Mesothelial cell of epicardium (in vitro differentiated cells): ENCODE results near the gene SPIRE2. TPM values are rescaled to one million over a fixed set of nuclear protein-coding genes. Genes with fewer than 3 reads are reported as not detected.

ENCODE experiments used
- DNase-seq, 2 experiments: peaks; one replicate each; pipeline ENCODE4 v3.0.0; 2021; ENCODE audit warnings: low spot score in 2 of 2; ENCODE audit not compliant: unreplicated experiment in 2 of 2
- H3K27ac Mint-ChIP-seq: 2 replicates; pipeline ENCODE4 v1.8.0; 2021; ENCODE audit warnings: mixed read lengths
- H3K27me3 Mint-ChIP-seq: 2 replicates; pipeline ENCODE4 v1.8.0; 2021; ENCODE audit warnings: low read depth, mixed read lengths
- H3K36me3 Mint-ChIP-seq: 2 replicates; pipeline ENCODE4 v1.8.0; 2021; ENCODE audit warnings: mixed read lengths
- H3K4me1 Mint-ChIP-seq: 2 replicates; pipeline ENCODE4 v1.8.0; 2021; ENCODE audit warnings: mixed read lengths
- H3K4me3 Mint-ChIP-seq: 2 replicates; pipeline ENCODE4 v1.8.0; 2021; ENCODE audit warnings: mild to moderate bottlenecking, moderate library complexity, mixed read lengths
- H3K9me3 Mint-ChIP-seq: 2 replicates; pipeline ENCODE4 v1.8.0; 2021; ENCODE audit warnings: mixed read lengths
- total RNA-seq: library from RNA; stranded (reverse); gene quantifications from 3 replicates; pipeline ENCODE4 v1.2.1, GENCODE V29; 2021
- TF ChIP-seq, protein P1 (sequence below): fragments of 200-600 bp; sonication (generic); IDR thresholded peaks from one replicate; pipeline ENCODE4 v1.5.0; 2021; ENCODE audit warnings: antibody characterized with exemption; ENCODE audit not compliant: unreplicated experiment

Gene SPIRE2
- total RNA-seq, 1 donor from 2014 or later: 6.8 TPM

DNA sequence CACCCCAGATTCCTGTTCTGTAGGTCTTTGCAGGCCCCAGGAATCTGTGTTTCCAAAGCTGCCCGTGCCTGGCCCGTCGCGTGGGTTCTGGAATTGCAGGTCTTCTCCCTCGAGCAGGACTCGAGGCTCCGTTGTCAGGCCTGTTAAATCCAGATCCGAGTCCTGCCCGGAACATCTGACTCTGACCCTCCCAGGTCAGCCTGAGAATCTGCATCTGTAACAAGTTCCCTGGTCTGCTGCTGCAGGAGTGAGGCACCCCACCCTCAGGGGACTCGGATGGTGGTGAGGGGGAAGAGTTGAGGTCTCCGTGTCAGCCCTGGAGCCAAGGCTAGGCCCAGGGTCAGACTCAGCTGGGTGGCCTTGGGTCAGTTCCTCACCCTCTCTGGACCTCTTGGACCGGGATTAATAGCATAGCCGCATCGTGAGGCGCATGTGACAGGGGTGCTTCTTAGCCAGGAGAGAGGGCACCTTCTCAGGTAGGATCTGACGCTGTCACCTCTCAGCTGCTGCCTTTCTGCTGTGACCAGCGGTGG lies 8.8 kb downstream of the SPIRE2 start:
- no peak overlapping the region for H3K4me3 Mint-ChIP-seq
- H3K36me3 Mint-ChIP-seq: no peaks in the 10 kb centered on the region
- no peaks in the 10 kb centered on the region for H3K9me3 Mint-ChIP-seq
- no peak overlapping the region for H3K27ac Mint-ChIP-seq
- DNase-seq: no peak
- no peaks in the 10 kb centered on the region for H3K27me3 Mint-ChIP-seq
- no peaks in the 10 kb centered on the region for H3K4me1 Mint-ChIP-seq
- TF ChIP-seq, protein P1, sequence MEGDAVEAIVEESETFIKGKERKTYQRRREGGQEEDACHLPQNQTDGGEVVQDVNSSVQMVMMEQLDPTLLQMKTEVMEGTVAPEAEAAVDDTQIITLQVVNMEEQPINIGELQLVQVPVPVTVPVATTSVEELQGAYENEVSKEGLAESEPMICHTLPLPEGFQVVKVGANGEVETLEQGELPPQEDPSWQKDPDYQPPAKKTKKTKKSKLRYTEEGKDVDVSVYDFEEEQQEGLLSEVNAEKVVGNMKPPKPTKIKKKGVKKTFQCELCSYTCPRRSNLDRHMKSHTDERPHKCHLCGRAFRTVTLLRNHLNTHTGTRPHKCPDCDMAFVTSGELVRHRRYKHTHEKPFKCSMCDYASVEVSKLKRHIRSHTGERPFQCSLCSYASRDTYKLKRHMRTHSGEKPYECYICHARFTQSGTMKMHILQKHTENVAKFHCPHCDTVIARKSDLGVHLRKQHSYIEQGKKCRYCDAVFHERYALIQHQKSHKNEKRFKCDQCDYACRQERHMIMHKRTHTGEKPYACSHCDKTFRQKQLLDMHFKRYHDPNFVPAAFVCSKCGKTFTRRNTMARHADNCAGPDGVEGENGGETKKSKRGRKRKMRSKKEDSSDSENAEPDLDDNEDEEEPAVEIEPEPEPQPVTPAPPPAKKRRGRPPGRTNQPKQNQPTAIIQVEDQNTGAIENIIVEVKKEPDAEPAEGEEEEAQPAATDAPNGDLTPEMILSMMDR: no peak

DNA sequence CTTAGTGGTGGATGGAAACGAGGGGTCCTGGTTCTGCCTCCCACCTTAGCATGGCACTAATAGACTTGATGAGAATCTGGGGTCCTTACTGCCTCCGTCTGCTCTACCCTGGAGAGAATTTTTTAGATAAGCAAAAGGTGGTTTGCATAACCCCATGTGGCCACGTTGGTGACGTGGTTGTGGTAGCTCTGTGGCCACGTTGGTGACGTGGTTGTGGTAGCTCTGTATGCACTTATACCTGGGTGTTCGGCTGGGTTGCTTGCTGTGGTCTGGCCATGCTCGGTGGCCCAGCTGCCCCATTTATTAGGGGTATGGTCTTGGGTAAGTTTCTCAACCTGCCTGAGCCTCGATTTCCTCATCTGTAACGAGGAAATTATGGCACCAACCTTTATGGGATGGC lies 13.0 kb downstream of the SPIRE2 start:
- DNase-seq: no peak
- Mint-ChIP-seq H3K27ac (no peak overlapping the region), H3K27me3 (no peaks in the 10 kb centered on the region), H3K4me3 (no peak overlapping the region), H3K36me3 (no peaks in the 10 kb centered on the region), H3K4me1 (peaks cover 6% of the 10 kb centered on the region), H3K9me3 (no peaks in the 10 kb centered on the region)
- TF ChIP-seq, protein P1: no peak

GRCh38 chr16:89842471-89843408 lies 14.5 kb downstream of the SPIRE2 start:
- H3K4me1 Mint-ChIP-seq: peaks cover 10% of the 10 kb centered on the region
- DNase-seq: no peak
- TF ChIP-seq, protein P1: no peak
- no peak overlapping the region for H3K4me3 Mint-ChIP-seq
- no peaks in the 10 kb centered on the region for H3K36me3 Mint-ChIP-seq
- H3K27ac Mint-ChIP-seq: peak overlapping the region; percentile 7
- no peaks in the 10 kb centered on the region for H3K27me3 Mint-ChIP-seq
- no peaks in the 10 kb centered on the region for H3K9me3 Mint-ChIP-seq

DNA sequence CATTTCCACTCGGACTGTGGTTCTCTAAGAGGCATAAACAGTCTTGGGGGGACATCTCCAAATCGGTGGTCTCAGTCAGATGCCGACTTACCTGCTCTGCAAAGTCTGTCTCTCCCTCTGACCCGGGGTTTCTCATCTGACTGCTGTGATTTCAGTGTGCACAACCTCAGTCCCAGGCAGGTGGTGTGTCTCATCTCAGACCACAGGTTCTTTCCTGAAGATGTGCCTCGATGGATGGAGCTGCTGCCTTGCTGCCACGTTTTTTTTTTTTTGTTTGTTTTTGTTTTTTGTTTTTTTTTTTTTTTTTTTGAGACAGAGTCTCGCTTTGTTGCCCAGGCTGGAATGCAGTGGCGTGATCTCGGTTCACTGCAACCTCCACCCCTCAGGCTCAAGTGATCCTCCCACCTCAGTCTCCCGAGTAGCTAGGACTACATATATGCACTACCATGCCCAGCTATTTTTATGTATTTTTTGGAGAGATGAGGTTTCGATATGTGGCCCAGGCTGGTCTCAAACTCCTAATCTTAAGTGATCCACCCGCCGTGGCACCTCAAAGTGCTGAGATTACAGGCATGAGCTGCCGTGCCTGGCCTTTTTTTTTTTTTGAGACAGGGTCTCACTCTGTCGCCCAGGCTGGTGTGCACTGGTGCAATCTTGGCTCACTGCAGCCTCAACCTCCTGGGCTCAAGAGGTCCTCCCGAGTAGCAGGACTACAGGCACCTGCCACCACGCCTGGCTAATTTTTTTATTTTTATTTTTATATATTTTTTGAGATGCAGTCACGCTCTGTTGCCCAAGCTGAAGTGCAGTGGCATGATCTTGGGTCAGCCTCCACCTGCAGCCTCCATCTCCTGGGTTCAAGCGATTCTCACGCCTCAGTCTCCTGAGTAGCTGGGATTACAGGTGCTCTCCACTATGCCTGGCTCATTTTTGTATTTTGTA lies 15.4 kb downstream of the SPIRE2 start:
- no peak overlapping the region for H3K4me3 Mint-ChIP-seq
- no peaks in the 10 kb centered on the region for H3K36me3 Mint-ChIP-seq
- peaks cover 10% of the 10 kb centered on the region for H3K4me1 Mint-ChIP-seq
- DNase-seq: no peak
- peak overlapping the region; percentile 7 for H3K27ac Mint-ChIP-seq
- TF ChIP-seq, protein P1: no peak
- no peaks in the 10 kb centered on the region for H3K27me3 Mint-ChIP-seq
- no peaks in the 10 kb centered on the region for H3K9me3 Mint-ChIP-seq

DNA sequence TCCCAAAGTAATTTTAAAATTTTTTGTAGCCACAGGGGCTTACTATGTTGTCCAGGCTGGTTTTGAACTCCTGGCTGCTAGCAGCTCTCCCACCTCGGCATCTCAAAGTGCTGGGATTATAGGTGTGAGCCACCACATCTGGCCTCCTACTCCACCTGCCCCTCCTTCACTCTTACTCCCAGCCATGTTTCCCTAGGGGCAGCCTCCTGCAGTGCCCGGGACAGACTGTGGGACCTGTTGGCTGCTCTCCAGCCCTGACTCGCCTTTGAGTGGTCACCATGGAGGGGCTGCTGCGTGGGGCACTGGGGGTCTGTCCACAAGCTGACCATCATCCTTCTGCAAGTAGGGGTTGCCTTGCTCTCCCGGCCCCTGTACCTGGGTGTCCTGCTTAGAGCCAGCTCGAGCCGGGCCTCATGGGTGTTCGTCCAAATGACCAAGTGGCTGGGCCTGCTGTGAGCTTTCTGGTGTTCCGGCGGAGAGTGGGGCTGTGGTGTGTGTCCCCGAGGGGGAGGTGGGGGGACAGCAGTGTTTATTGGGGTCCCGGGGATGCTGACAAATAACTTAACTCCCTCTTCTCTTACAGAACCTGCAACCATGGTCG lies 16.6 kb downstream of the SPIRE2 start:
- H3K9me3 Mint-ChIP-seq: no peaks in the 10 kb centered on the region
- H3K27me3 Mint-ChIP-seq: no peaks in the 10 kb centered on the region
- DNase-seq: no peak
- TF ChIP-seq, protein P1: no peak
- H3K4me3 Mint-ChIP-seq: no peak overlapping the region
- H3K27ac Mint-ChIP-seq: no peak overlapping the region
- peaks cover 3% of the 10 kb centered on the region for H3K36me3 Mint-ChIP-seq
- peaks cover 10% of the 10 kb centered on the region for H3K4me1 Mint-ChIP-seq
